ENCODE data around the gene PROB1.
"Not testable (repeated sequence)": the region's sequence is repeated elsewhere in the genome, so short reads cannot be mapped to it uniquely, and the experiment has no call there.

PROB1 gene, protein sequence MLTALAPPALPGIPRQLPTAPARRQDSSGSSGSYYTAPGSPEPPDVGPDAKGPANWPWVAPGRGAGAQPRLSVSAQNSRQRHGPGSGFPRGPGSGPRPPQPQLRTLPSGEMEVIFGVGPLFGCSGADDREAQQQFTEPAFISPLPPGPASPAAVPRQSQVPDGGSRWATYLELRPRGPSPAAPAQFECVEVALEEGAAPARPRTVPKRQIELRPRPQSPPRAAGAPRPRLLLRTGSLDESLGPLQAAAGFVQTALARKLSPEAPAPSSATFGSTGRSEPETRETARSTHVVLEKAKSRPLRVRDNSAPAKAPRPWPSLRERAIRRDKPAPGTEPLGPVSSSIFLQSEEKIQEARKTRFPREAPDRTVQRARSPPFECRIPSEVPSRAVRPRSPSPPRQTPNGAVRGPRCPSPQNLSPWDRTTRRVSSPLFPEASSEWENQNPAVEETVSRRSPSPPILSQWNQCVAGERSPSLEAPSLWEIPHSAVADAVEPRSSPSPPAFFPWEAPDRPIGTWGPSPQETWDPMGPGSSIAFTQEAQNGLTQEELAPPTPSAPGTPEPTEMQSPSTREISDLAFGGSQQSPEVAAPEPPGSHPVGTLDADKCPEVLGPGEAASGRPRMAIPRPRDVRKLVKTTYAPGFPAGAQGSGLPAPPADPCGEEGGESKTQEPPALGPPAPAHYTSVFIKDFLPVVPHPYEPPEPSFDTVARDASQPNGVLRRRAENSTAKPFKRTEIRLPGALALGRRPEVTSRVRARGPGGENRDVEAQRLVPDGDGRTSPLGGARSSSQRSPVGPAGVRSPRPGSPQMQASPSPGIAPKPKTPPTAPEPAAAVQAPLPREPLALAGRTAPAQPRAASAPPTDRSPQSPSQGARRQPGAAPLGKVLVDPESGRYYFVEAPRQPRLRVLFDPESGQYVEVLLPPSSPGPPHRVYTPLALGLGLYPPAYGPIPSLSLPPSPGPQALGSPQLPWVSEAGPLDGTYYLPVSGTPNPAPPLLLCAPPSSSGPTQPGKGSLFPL

GRCh38 chr5:139394654-139395566, at the start of gene PROB1:
Gene PROB1 (minus strand): TSS chr5:139395104. CDS start chr5:139395081, 23 bp downstream.
- no peak for DNase-seq

DNA sequence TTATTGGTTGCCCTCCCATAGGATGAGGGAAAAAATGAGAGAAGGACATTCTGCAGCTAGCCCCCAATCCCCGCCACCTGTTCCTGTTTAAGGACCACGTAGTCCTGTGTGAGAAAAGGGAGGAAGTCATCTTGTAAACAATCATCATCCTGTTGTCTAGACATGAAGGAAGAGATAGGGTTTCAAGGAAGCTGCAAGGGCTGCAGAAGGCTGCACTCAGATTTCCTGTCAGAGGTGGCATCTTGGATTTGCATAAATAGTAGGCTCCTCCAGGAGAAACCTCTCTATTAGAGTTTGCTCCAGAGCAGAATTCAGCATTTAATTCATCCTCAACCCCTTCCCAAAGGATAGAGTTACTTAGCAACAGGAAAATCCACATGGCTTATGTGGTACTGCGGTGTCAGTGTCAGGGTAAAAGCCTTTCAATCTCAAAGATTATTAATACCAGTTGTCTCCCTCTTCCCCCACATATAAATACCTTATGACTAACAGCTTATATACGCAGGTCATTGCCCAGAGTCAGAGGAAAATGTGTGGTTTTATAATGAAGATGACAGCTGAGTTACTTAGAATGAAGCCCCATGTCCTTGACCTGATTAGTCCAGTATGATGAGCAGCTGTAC, 49.0 kb upstream of the PROB1 start:
- no peak for DNase-seq

- DNase-seq, result not testable (repeated sequence)
Observed at GRCh38 chr5:139440416-139440815, 45.5 kb upstream of the PROB1 start.

DNA sequence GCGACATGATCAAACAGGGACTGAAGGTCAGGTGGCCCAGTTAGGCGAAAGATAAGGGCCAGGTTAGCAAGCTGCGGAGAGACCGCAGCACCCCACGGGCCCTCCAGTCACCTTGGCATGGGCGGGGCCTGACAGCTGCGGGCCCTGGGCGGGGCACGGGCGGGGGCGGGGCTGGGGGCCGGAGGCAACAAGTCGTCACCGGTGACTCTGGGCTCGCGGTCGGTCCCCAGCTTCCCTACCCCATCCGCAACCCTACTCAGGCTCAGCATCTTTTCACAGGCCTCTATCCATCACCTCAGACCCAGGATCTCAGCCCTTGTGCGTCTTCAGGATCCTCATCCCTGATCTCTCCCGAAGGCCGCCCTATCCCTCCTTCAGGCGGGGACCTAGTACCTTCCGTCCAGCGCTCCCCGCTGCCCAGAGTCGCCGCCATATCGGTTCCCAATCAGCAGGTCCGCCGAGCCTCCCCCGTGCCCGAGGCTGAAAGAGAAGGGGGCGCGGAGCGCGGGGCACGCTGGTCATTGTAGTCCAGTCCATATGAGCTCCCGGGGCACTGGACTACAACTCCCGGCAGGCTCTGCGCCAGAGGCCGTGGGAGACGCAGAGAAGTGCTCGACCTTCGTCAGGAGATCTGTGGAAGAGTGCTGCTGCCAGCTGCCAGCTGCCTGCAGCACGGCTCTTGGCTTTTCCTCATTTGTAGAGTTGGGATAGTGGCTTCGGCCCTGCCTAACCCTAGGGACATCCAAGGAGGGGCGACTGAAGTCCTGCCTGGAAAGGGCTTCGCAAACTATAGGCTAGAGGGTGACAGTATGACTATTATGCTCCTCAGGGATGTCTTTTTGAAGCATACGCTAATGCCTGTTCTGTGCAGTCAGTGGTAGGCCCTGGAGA, 44.4 kb upstream of the PROB1 start, which contains the start of gene DNAJC18:
Gene DNAJC18 (minus strand): TSS at position 513 of the 891 bp plus-strand sequence. CDS start 80 bp downstream, at position 433.
- DNase-seq, result peak; percentile 86

DNA sequence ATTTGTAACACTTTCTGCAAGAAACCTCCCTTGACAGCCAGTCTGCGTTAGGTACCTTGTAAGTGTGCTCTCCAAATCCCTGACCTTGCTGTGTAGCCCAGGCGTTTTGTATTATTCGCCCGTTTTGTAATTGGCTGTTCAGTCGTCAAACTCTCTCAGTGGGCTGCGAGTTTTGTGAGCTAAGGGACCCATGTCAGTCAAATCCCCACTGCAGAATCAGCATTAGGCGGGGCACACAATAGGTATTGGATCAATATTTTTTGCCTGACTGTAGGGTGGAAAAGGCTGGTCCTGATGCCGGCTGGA, 43.8 kb upstream of the PROB1 start:
- DNase-seq, result no peak

DNA sequence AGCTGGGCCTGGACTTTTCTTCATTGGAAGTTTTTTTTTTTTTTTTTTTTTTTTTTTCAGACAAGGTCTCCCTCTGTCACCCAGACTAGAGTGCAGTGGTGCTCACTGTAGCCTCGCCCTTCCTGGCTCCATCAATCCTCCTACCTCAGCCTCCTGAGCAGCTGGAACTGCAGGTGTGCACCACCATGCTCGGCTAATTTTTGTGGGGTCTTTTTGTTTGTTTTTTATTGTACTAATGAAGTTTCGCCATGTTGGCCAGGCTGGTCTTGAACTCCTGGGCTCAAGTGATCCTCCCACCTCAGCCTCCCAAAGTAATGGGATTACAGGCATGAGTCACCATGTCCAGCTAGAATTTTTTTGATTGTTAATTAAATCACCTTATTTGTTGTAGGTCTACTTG, 40.8 kb upstream of the PROB1 start:
- DNase-seq, result no peak

GRCh38 chr5:139431706-139432105, 36.8 kb upstream of the PROB1 start:
- no peak for DNase-seq

DNA sequence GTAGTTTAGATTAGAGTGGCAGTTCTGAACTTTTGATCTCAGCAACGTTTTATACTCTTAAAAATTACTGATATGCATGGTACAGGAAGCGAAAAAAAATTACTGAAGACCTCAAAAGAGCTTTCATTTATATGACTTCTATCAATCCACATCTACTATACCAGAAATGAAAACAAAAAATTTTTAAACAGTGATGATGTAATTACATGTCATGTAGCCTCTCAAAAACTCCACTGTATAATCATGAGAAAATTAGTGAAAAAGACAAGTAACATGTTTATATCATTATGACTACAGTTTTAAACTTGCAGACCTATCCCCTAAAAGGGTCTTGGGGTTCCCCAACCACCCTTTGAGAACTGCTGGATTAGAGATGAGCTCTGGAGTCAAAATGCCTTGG, 35.1 kb upstream of the PROB1 start:
- no peak for DNase-seq

- no peak for DNase-seq
Observed at GRCh38 chr5:139426203-139426885, 31.4 kb upstream of the PROB1 start.

- no peak for DNase-seq
Observed at GRCh38 chr5:139425497-139425896, 30.6 kb upstream of the PROB1 start.

- peak; percentile 62 for DNase-seq
Observed at GRCh38 chr5:139422307-139422893, 27.5 kb upstream of the PROB1 start.

GRCh38 chr5:139419226-139420192, 24.6 kb upstream of the PROB1 start:
- no peak for DNase-seq

- DNase-seq, result no peak
Observed at GRCh38 chr5:139418793-139419192, 23.9 kb upstream of the PROB1 start.

DNA sequence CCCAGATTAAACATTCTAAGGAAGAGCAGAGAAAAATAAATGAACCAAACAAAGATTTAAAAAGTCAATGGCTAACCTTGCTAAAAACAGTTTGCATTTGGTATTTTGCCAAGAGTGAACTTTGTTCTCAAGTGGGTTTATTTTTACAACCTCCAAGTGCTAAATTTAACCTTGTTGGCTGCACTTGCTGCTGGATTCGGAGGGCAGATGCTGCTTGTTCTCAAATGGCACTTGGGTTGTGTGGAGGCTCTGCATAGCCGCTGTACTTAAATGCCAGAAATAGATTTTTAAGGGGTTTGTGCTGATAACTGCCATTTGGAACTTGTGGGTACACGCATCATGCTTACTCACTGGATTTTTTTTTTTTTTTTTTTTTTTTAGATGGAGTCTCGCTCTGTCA, 22.3 kb upstream of the PROB1 start:
- no peak for DNase-seq

DNA sequence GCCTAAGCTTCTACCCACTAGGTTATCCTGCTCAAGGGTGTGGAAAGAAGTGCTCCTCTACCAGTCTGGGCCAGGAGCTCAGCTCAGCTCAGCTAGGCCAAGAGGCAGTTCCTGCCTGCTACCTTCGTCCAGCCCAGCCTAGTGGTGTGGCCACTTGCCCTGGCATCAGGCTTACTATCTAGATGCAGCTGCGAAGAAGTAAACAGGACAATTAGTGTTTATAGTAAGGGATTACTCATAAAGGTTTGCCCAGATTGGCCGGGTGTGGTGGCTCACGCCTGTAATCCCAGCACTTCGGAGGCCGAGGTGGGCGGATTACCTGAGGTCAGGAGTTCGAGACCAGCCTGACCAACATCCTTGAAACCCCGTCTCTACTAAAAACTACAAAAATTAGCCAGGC, 21.7 kb upstream of the PROB1 start:
- DNase-seq, result no peak

DNA sequence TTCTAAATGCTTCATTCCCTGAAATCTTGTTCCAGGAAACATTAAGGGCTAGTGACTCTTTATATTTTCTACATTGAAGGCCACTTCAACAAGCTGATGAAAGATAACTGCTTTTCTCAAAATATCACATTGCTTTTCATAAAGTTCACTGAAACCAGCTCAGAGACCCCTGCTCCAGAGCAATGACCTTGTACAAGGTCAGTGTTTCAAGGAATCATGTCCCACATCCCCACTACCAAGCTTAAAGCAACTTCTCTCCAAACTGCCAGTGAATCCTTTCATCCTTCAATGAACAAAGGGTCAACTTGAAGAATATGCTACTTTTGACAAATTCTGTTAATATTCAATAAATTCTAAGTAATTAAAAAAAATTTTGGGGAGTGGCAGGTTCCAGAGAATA, 21.0 kb upstream of the PROB1 start:
- DNase-seq, result no peak

DNA sequence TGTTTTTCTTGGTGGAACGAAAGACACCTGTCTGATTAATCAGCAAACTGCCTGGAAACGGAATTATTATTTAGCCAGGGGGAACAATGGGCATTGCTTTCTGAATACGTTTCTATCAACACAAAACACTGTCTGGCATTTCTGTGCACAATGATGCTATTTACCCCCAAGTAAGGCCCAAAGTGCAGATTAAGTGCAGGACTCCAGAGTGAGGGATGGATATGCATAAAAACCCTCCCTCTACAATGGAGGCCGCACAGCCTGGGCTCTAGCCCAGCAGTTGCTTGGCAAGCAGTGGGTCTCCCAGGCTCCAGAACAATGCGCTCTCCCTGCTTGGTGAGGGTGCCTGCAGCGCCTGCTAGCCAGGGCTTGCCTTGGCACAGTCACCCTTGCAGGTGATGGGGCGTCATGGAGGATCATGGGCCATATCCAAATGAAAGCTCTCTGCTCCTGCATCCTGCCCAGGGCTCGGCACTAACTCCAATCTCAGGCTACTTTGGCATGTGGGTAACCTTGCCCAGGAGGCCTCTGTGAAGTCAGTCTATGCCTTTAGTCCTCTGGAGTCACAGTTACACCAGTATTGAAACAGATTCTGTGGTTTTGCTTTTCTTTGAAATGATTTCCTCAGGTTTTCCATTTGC, 20.4 kb upstream of the PROB1 start:
- DNase-seq, result no peak

GRCh38 chr5:139414581-139415130, 19.8 kb upstream of the PROB1 start:
- DNase-seq, result no peak
